SW480 (cell line): Measurements from ENCODE around the gene DDX39B.
A peak's percentile ranks its signal among the peaks of the same experiment; 100 is the strongest.
"Not testable (repeated sequence)": the region's sequence is repeated elsewhere in the genome, so short reads cannot be mapped to it uniquely, and the experiment has no call there.

Experiments used
- DNase-seq: peaks from one replicate; pipeline ENCODE4 v3.0.0-alpha.2; 2016; ENCODE audit warnings: low spot score

The DDX39B gene

GRCh38 chr6:31575952-31576685 lies 34.3 kb upstream of the DDX39B start:
- DNase-seq = no peak

GRCh38 chr6:31575335-31575901 lies 33.6 kb upstream of the DDX39B start, which contains the start of gene TNF:
Gene TNF, plus strand, starts transcription at chr6:31575565. Its CDS starts 177 bp downstream, at chr6:31575742.
- no peak for DNase-seq

GRCh38 chr6:31574106-31575061 lies 32.6 kb upstream of the DDX39B start:
- DNase-seq = no peak

GRCh38 chr6:31573239-31574105 lies 31.7 kb upstream of the DDX39B start:
- DNase-seq = no peak

GRCh38 chr6:31572041-31572911 lies 30.5 kb upstream of the DDX39B start, which contains the start of gene LTA:
Gene LTA, plus strand, starts transcription at chr6:31572289. Its CDS starts 454 bp downstream, at chr6:31572743.
- no peak for DNase-seq

- DNase-seq = no peak
Measured at GRCh38 chr6:31569861-31570536, 28.2 kb upstream of the DDX39B start.

GRCh38 chr6:31568537-31568961 lies 26.7 kb upstream of the DDX39B start:
- no peak for DNase-seq

GRCh38 chr6:31567531-31568370 lies 25.9 kb upstream of the DDX39B start:
- DNase-seq = no peak

GRCh38 chr6:31560697-31561058 lies 18.9 kb upstream of the DDX39B start:
- DNase-seq = no peak

- DNase-seq = peak; percentile 40
Measured at GRCh38 chr6:31559958-31560696, 18.3 kb upstream of the DDX39B start.

- DNase-seq = no peak
Measured at GRCh38 chr6:31559606-31559957, 17.8 kb upstream of the DDX39B start.

GRCh38 chr6:31558631-31559500 lies 17.1 kb upstream of the DDX39B start:
- no peak for DNase-seq

GRCh38 chr6:31558318-31558625 lies 16.5 kb upstream of the DDX39B start:
- DNase-seq = no peak

GRCh38 chr6:31557443-31558317 lies 15.9 kb upstream of the DDX39B start:
- no peak for DNase-seq

GRCh38 chr6:31556307-31556706 lies 14.5 kb upstream of the DDX39B start:
- DNase-seq = no peak

GRCh38 chr6:31551371-31551770 lies 9.6 kb upstream of the DDX39B start:
- not testable (repeated sequence) for DNase-seq

- no peak for DNase-seq
Measured at GRCh38 chr6:31548544-31548873, 6.7 kb upstream of the DDX39B start.
